GM19455 (cell line): ENCODE measurements around the gene LPAR4.
"Not testable (repeated sequence)": the region's sequence is repeated elsewhere in the genome, so short reads cannot be mapped to it uniquely, and the experiment has no call there.

ENCODE experiments used
- ATAC-seq: cut with Tn5 transposase; IDR thresholded peaks from one replicate; pipeline ENCODE4 v1.9.1; 2021; ENCODE audit not compliant: unreplicated experiment

LPAR4 gene

GRCh38 chrX:78747489-78747888 is at the start of gene LPAR4:
LPAR4 (plus strand) TSS chrX:78747720; CDS start chrX:78754870, 7,150 bp downstream.
- no peak for ATAC-seq

GRCh38 chrX:78706071-78706470 is 41.4 kb upstream of the LPAR4 start:
- no peak for ATAC-seq

- ATAC-seq, result no peak
These were observed 39.3 kb upstream of the LPAR4 start for GRCh38 chrX:78708262-78708661.

GRCh38 chrX:78708816-78709215 is 38.7 kb upstream of the LPAR4 start:
- ATAC-seq, result no peak

- no peak for ATAC-seq
These were observed 37.3 kb upstream of the LPAR4 start for GRCh38 chrX:78710171-78710570.

GRCh38 chrX:78712336-78712735 is 35.2 kb upstream of the LPAR4 start:
- ATAC-seq, result no peak

GRCh38 chrX:78725287-78725686 is 22.2 kb upstream of the LPAR4 start:
- no peak for ATAC-seq

- no peak for ATAC-seq
These were observed 1.0 kb upstream of the LPAR4 start for GRCh38 chrX:78746496-78746895.

- ATAC-seq, result no peak
These were observed 451 bp downstream of the LPAR4 start for GRCh38 chrX:78747971-78748370.

- ATAC-seq, result no peak
These were observed 1.3 kb downstream of the LPAR4 start for GRCh38 chrX:78748846-78749245.

- ATAC-seq, result no peak
These were observed 6.1 kb downstream of the LPAR4 start for GRCh38 chrX:78753571-78753970.

- peak; percentile 98 for ATAC-seq
These were observed 7.4 kb downstream of the LPAR4 start for GRCh38 chrX:78754917-78755316.

- ATAC-seq, result no peak
These were observed 11.6 kb downstream of the LPAR4 start for GRCh38 chrX:78759081-78759480.

GRCh38 chrX:78769101-78769755 is 21.7 kb downstream of the LPAR4 start:
- ATAC-seq, result no peak

- no peak for ATAC-seq
These were observed 22.4 kb downstream of the LPAR4 start for GRCh38 chrX:78769946-78770345.

GRCh38 chrX:78796916-78797315 is 49.4 kb downstream of the LPAR4 start:
- no peak for ATAC-seq

GRCh38 chrX:78800114-78800513 is 52.6 kb downstream of the LPAR4 start:
- no peak for ATAC-seq

- ATAC-seq, result no peak
These were observed 53.2 kb downstream of the LPAR4 start for GRCh38 chrX:78800694-78801093.

GRCh38 chrX:78801522-78801921 is 54.0 kb downstream of the LPAR4 start:
- ATAC-seq, result no peak

GRCh38 chrX:78802526-78802925 is 55.0 kb downstream of the LPAR4 start:
- ATAC-seq, result not testable (repeated sequence)
